NT2/D1 (cell line): ENCODE data around the gene MFRP.

ENCODE experiments used
- DNase-seq: peaks from one replicate; pipeline ENCODE4 v3.0.0-alpha.2; 2011; ENCODE audit warnings: low read depth, low spot score
- H3K27me3 ChIP-seq: 2 replicates; pipeline ENCODE4 v1.6.0; 2011; ENCODE audit warnings: mild to moderate bottlenecking; ENCODE audit not compliant: insufficient read length, insufficient read depth
- H3K36me3 ChIP-seq: 2 replicates; pipeline ENCODE4 v1.6.1; 2011; ENCODE audit warnings: mild to moderate bottlenecking, low read length, mixed read lengths; ENCODE audit not compliant: insufficient read depth, insufficient read length
- H3K4me1 ChIP-seq: 2 replicates; pipeline ENCODE4 v1.5.1; 2011; ENCODE audit not compliant: insufficient read depth, insufficient read length
- H3K4me3 ChIP-seq: 2 replicates; pipeline ENCODE4 v1.5.1; 2011; ENCODE audit warnings: low read depth; ENCODE audit not compliant: insufficient read length
- H3K9ac ChIP-seq: 2 replicates; pipeline ENCODE4 v1.6.0; 2011; ENCODE audit warnings: low read depth; ENCODE audit not compliant: insufficient read length
- H3K9me3 ChIP-seq: 2 replicates; pipeline ENCODE4 v1.5.1; 2011; ENCODE audit warnings: mild to moderate bottlenecking, low read length; ENCODE audit not compliant: insufficient read depth
- SUZ12 ChIP-seq: IDR thresholded peaks from 2 replicates; pipeline ENCODE4 v1.6.1; 2011; ENCODE audit not compliant: insufficient read length, insufficient read depth; ENCODE audit errors: extremely low read depth
- YY1 ChIP-seq: IDR thresholded peaks from 2 replicates; pipeline ENCODE4 v1.6.1; 2011; ENCODE audit not compliant: insufficient read length, insufficient read depth
- ZNF274 ChIP-seq: IDR thresholded peaks from 2 replicates; pipeline ENCODE4 v1.6.1; 2011; ENCODE audit warnings: mild to moderate bottlenecking, low read depth, low read length

The MFRP gene

DNA sequence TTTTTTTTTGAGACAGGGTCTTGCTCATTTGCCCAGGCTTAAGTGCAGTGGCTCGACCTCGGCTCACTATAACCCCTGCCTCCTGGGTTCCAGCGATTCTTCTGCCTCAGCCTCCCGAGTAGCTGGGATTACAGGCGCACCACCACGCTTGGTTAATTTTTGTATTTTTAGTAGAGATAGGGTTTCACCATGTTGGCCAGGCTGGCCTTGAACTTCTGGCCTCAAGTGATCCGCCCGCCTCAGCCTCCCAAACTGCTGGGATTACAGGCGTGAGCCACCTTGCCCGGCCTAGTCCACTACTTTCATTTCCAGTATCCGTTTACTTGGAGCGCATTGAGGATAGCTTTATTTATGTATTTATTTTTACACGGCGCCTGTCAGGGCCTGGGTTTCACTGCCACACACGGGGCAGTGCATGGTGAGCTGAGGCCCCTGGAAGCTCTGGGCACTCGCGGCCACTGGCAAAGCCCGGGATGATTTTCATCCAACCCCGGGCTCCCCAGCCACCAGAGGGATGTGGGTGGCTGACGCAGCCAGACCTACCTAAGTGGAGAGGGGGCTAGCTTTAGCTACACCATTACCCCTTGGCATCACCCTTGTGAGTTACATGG lies 23.5 kb downstream of the MFRP start:
- no peaks in the 10 kb centered on the region for H3K27me3 ChIP-seq
- no peaks in the 10 kb centered on the region for H3K9me3 ChIP-seq
- H3K9ac ChIP-seq = no peak overlapping the region
- no peaks in the 10 kb centered on the region for H3K36me3 ChIP-seq
- peaks cover 6% of the 10 kb centered on the region for H3K4me1 ChIP-seq
- no peak for TF ChIP-seq SUZ12
- TF ChIP-seq YY1 = no peak
- TF ChIP-seq ZNF274 = no peak
- no peak overlapping the region for H3K4me3 ChIP-seq
- no peak for DNase-seq

DNA sequence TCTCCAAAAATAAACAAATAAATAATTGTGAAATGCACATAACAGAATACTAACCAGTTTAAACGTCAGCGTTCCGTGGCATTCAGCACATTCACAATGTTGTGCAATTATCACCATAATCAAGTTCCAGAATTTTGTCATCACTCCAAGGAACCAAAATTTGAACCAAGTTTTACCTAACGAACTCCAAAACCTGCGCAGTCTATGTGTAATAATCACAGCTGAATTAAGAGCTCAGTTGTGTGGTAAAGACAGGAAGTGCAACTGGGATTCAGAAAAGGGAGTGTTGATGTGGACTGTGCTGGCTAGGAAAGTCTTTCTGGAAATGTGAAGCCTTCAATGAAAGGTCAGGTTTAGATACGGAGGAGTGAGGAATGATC lies 24.2 kb downstream of the MFRP start:
- H3K36me3 ChIP-seq = no peaks in the 10 kb centered on the region
- no peaks in the 10 kb centered on the region for H3K9me3 ChIP-seq
- no peak overlapping the region for H3K4me3 ChIP-seq
- peak overlapping the region; percentile 75 for H3K9ac ChIP-seq
- H3K27me3 ChIP-seq = no peaks in the 10 kb centered on the region
- TF ChIP-seq SUZ12 (no peak), ZNF274 (no peak), YY1 (no peak)
- peaks cover 12% of the 10 kb centered on the region for H3K4me1 ChIP-seq
- DNase-seq = no peak

DNA sequence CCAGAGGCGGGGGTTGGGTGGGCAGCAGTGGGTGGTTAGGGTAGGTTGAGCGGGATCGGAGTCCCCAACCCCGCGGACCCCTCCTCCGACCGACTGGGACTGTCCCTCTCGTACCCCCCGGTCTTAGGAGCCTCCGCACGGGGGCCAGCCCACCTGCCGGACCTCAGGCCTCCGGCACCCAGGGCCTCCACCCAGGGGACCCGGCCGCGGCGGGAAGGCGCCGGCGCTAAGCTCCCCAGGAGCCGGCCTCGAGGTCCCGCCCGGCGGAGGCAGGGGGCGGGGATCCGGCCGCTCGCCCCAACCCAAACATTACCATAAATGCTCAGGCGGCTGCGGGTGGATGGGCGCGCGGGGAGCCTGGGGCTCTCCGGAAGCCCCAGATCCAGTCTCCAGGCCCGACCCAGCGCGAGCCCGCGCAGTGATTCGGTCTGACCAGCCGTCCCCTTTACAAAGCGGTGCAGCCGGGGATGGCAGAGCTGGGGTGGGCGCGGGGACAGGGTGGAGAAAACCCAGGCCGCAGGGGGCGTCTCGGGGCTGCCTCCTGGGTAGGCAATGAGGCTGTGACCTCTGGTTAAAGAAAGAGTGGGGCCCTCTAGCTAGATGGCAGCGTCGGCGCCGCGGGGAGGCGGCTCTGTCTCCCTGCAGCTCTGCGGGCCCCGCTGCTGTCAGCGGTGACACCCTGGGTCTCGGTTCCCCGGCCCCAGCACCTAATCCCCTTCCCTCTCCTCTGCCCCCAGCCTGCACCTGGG lies 25.6 kb downstream of the MFRP start:
- no peak for DNase-seq
- Histone ChIP-seq H3K27me3 (peaks cover 8% of the 10 kb centered on the region), H3K9ac (peak overlapping the region; percentile 75)

DNA sequence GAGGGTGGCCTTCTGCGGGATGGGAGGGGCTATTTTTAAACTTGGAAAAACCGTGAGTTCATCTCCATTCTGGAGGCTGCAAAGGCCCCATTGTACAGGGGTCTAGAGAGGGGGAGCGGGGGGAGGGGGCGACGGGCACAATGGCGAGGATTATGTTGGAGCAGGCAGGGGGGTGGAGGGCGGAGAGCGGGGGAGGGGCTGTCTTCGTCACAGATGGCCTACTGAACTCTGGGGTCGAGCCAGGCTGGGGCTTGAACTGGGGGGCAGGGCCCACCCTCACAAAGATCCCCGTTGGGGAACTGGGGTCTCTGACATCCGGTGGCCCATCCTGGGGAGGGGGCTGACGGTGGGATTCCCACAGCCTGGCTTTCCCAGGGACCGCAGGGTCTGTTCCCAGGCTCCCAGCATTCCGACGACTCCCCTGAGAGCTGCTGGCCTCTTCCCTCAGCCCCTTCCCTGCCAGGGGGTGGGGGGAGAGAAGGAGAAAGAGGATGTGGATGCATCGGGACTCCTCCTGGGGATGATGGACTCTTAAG lies 26.2 kb downstream of the MFRP start:
- TF ChIP-seq SUZ12 = no peak
- no peak for DNase-seq
- Histone ChIP-seq H3K36me3 (no peaks in the 10 kb centered on the region), H3K27me3 (peaks cover 14% of the 10 kb centered on the region), H3K4me3 (peak overlapping the region; percentile 39), H3K9ac (peak overlapping the region; percentile 75), H3K9me3 (no peaks in the 10 kb centered on the region), H3K4me1 (peaks cover 18% of the 10 kb centered on the region)

More for the DNA sequence above, 25.6 kb downstream of the MFRP start:
- Histone ChIP-seq H3K36me3 (no peaks in the 10 kb centered on the region), H3K9me3 (no peaks in the 10 kb centered on the region), H3K4me3 (peak overlapping the region; percentile 39), H3K4me1 (peaks cover 15% of the 10 kb centered on the region)
- TF ChIP-seq ZNF274 (no peak), YY1 (no peak), SUZ12 (no peak)

DNA sequence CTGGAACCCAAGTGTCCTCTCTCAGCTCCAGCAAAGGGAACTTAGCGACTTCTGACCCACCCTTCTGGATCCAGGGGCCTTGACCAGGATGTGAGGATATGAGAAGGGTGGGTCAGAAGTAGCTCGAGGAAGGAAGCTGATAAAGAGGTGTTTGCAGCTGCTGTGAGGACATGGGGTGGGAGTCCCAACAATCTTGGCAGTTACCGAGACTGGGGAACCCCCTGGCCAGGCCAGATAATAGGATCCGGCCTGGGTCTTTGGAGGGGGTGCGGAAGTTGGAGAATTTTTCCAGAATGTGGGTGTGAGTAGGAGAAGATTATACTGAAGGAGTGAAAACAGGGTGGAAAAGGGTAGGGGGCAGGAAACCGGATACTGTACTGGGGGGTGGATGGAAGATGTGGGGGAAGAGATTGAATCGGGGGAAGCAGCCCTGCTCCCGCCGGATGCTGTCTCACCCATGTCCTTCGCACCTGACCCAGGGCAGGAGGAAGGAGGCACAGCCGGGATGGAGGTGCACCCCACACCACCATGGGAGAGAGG lies 26.7 kb downstream of the MFRP start:
- H3K4me1 ChIP-seq = peaks cover 22% of the 10 kb centered on the region
- H3K36me3 ChIP-seq = peaks cover 3% of the 10 kb centered on the region
- peak overlapping the region; percentile 8 for H3K4me3 ChIP-seq
- TF ChIP-seq YY1 (no peak), SUZ12 (no peak), ZNF274 (no peak)
- H3K27me3 ChIP-seq = peaks cover 14% of the 10 kb centered on the region
- no peak for DNase-seq
- H3K9ac ChIP-seq = peak overlapping the region; percentile 62
- no peaks in the 10 kb centered on the region for H3K9me3 ChIP-seq

DNA sequence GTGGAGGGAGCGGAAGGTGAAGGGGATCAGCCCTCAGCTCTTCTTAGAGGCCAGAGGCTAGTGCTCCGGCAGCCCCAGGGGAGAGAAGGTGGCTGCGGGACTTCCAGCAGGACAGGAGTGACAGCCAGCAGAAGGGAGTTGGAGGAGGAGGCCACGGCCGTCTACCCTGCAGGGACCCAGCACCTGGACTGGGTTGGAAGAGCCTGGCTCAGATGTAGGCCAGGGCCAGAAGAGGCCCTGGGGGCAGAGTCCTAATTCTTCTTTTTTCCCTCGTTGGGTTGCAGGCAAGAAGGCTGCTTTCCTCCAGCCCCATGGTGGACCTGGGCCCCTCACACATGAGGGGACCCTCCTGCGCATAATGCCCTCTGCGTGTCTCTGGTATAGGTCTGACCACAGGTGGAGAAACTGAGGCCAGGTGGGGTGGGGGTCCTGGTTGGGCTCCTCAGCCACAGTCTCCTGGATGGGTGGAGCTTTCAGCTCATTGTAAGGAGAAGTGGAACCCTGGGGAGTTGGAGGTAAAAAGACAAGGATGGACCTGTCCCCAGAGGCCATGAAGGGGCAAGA lies 27.3 kb downstream of the MFRP start:
- Histone ChIP-seq H3K4me1 (peaks cover 22% of the 10 kb centered on the region), H3K9ac (peak overlapping the region; percentile 62)

More for the DNA sequence above, 27.3 kb downstream of the MFRP start:
- Histone ChIP-seq H3K9me3 (no peaks in the 10 kb centered on the region), H3K27me3 (peaks cover 14% of the 10 kb centered on the region), H3K4me3 (peak overlapping the region; percentile 16), H3K36me3 (peaks cover 8% of the 10 kb centered on the region)
- no peak for DNase-seq
- TF ChIP-seq ZNF274 (no peak), YY1 (no peak), SUZ12 (no peak)
